ENCODE measurements around the gene NMU.
"Not testable (repeated sequence)": the region's sequence is repeated elsewhere in the genome, so short reads cannot be mapped to it uniquely, and the experiment has no call there.

Gene NMU

DNA sequence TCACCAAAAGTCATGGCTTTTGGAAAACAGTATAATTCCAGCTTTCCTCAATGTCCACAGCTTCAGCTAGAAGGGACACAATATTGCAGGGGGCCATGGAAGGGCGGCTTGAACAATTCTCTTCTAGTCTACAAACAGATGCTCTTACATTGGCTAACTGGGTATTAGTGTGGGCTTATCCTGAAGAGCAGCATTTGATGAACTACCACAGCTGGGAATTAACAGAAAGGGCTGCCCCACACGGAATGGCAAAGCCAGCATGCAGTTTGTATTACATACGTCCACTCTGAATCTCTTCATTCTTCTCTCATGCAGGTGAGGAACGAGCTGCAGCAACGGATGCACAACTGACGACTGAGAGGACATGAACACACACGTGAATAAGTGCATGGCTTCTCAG lies 31.1 kb downstream of the NMU start:
- in situ Hi-C loops (cut with MboI; ENCODE audit: low sequenced_read_pairs, unreplicated experiment): no loop called here
- no peak for DNase-seq (ENCODE audit: low spot score)
- TF ChIP-seq, protein P1, sequence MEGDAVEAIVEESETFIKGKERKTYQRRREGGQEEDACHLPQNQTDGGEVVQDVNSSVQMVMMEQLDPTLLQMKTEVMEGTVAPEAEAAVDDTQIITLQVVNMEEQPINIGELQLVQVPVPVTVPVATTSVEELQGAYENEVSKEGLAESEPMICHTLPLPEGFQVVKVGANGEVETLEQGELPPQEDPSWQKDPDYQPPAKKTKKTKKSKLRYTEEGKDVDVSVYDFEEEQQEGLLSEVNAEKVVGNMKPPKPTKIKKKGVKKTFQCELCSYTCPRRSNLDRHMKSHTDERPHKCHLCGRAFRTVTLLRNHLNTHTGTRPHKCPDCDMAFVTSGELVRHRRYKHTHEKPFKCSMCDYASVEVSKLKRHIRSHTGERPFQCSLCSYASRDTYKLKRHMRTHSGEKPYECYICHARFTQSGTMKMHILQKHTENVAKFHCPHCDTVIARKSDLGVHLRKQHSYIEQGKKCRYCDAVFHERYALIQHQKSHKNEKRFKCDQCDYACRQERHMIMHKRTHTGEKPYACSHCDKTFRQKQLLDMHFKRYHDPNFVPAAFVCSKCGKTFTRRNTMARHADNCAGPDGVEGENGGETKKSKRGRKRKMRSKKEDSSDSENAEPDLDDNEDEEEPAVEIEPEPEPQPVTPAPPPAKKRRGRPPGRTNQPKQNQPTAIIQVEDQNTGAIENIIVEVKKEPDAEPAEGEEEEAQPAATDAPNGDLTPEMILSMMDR (IDR thresholded peaks at IDR 0.05; ENCODE audit: borderline replicate concordance, control extremely low read depth, extremely low read depth, insufficient read depth, missing control alignments): no peak

DNA sequence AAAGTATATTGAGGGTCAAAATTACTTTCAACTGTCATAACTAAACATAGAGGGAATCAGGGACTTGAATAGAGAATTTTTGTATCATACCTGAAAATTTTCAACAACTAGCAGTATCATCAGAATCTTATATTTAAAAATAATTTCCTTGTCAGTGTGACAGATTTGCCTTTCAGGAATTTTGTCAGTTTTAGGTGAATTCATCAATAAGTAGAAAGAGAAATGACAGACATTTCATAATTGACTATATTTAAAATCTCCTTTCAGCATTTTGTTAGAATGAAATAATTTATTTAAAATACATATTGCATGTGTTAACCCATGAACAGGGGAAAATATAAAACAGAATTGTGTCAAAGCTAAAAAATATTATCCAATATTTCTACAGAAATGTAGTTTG lies 35.5 kb downstream of the NMU start:
- in situ Hi-C loops (cut with MboI; ENCODE audit: low sequenced_read_pairs, unreplicated experiment): no loop called here
- TF ChIP-seq, protein P1 (IDR thresholded peaks at IDR 0.05; ENCODE audit: borderline replicate concordance, control extremely low read depth, extremely low read depth, insufficient read depth, missing control alignments): no peak
- DNase-seq (ENCODE audit: low spot score): no peak

DNA sequence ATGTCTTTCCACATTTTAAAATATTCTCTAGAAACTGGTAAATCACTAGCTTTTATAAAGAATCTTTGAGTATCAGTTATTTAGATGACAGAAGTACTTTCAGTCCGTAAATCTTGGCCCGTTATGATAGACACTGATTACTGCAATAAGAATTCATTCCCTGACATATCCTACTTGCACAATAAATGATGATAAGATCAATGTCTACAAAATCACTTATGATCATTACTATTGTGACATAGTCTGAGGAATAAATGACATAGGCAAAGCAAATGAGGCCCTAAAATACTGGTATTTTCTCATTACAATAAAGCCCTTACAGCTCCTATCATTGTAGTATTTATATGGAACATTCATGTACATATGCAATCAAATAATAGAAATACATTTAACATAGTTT lies 37.5 kb downstream of the NMU start:
- in situ Hi-C loops (cut with MboI; ENCODE audit: low sequenced_read_pairs, unreplicated experiment): no loop called here
- TF ChIP-seq, protein P1 (IDR thresholded peaks at IDR 0.05; ENCODE audit: borderline replicate concordance, control extremely low read depth, extremely low read depth, insufficient read depth, missing control alignments): no peak
- no peak for DNase-seq (ENCODE audit: low spot score)

GRCh38 chr4:55592014-55592413 lies 44.1 kb downstream of the NMU start, which contains the start of gene PDCL2:
Gene PDCL2 (minus strand): TSS chr4:55592245. CDS start chr4:55592109, 136 bp downstream.
- TF ChIP-seq, protein P1 (IDR thresholded peaks at IDR 0.05; ENCODE audit: borderline replicate concordance, control extremely low read depth, extremely low read depth, insufficient read depth, missing control alignments): no peak
- in situ Hi-C loops (cut with MboI; ENCODE audit: low sequenced_read_pairs, unreplicated experiment): no loop called here
- DNase-seq (ENCODE audit: low spot score): no peak

DNA sequence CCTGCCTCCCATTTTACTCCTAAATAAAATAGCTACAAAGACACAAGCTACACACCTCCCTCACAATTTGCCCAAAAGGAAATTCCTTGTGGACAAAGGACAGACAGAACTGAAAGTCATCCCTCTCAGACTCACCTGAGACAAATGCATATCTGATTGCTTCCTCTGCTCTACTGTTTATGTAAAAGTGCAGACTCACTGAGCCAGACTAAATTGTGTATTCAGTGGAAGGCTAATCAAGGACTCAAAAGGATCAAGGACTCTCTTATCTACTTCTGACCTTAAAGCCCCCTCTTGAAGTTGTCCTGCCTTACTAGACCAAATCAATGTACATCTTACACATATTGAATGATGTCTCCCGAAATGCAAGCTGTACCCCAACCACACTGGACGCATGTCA lies 47.9 kb downstream of the NMU start:
- in situ Hi-C loops (cut with MboI; ENCODE audit: low sequenced_read_pairs, unreplicated experiment): no loop called here
- DNase-seq (ENCODE audit: low spot score): no peak
- TF ChIP-seq, protein P1 (IDR thresholded peaks at IDR 0.05; ENCODE audit: borderline replicate concordance, control extremely low read depth, extremely low read depth, insufficient read depth, missing control alignments): no peak

DNA sequence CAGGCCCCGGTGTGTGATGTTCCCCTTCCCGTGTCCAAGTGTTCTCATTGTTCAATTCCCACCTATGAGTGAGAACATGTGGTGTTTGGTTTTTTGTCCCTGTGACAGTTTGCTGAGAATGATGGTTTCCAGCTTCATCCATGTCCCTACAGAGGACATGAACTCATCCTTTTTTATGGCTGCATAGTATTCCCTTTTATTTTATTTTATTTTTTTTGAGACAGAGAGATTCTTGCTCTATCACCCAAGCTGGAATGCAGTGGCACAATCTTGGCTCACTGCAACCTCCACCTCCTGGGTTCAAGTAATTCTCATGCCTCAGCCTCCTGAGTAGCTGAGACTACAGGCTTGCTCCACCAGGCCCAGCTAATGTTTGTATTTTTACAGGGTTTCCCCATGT lies 53.3 kb downstream of the NMU start:
- DNase-seq (ENCODE audit: low spot score); in situ Hi-C loops (cut with MboI; ENCODE audit: low sequenced_read_pairs, unreplicated experiment): not testable (repeated sequence)

DNA sequence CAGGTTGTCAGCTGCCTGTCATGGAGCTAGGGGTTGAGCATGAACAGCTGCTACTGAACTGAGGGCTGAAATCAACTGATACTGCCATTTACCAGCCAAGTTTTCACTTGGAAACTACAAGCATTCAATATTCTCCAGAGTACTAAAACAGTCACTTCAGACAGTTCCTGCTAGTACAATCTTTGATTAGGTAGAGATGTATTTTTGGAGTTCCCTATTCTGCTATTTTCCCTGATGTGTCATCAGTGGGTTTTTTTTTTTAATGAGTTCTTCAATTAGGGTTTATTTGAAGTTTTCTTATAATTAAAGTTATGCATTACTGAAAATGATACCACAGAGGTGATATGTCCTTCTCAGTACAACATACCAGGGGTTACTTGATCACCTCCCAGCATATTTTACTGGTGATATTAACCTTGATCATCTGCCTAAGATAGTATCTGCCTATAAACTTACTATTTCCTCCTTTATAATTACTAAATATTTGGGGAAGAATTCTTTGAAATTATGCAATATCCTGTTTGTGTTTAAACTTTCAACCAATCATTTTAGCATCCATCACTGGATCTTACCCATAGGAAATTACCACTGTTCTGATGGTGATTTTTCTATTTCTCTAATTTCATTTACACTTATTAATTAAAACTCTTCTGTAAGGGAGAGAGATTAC lies 57.6 kb downstream of the NMU start:
- TF ChIP-seq, protein P1 (IDR thresholded peaks at IDR 0.05; ENCODE audit: borderline replicate concordance, control extremely low read depth, extremely low read depth, insufficient read depth, missing control alignments): no peak

More for the DNA sequence above, 57.6 kb downstream of the NMU start:
- in situ Hi-C loops (cut with MboI; ENCODE audit: low sequenced_read_pairs, unreplicated experiment): no loop called here
- no peak for DNase-seq (ENCODE audit: low spot score)

All from GM13976 (cell line).